ENCODE data around the gene IARS1.

GRCh38 chr9:92266486-92266885 is 27.0 kb downstream of the IARS1 start:
- TF ChIP-seq, protein P1, sequence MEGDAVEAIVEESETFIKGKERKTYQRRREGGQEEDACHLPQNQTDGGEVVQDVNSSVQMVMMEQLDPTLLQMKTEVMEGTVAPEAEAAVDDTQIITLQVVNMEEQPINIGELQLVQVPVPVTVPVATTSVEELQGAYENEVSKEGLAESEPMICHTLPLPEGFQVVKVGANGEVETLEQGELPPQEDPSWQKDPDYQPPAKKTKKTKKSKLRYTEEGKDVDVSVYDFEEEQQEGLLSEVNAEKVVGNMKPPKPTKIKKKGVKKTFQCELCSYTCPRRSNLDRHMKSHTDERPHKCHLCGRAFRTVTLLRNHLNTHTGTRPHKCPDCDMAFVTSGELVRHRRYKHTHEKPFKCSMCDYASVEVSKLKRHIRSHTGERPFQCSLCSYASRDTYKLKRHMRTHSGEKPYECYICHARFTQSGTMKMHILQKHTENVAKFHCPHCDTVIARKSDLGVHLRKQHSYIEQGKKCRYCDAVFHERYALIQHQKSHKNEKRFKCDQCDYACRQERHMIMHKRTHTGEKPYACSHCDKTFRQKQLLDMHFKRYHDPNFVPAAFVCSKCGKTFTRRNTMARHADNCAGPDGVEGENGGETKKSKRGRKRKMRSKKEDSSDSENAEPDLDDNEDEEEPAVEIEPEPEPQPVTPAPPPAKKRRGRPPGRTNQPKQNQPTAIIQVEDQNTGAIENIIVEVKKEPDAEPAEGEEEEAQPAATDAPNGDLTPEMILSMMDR (IDR thresholded peaks at IDR 0.05; ENCODE audit: extremely low read depth in 1 of 2, insufficient read depth in 1 of 2, low read depth in 1 of 2, low read length in 2 of 2) = no peak
- TF ChIP-seq POLR2A (IDR thresholded peaks at IDR 0.05; ENCODE audit: low read depth, low read length) (no peak), EZH2 (IDR thresholded peaks at IDR 0.05; ENCODE audit: borderline replicate concordance, low read depth, low read length, severe bottlenecking) (no peak), FOS (IDR thresholded peaks at IDR 0.05; ENCODE audit: borderline replicate concordance, insufficient read depth, low read length) (no peak), MAX (IDR thresholded peaks at IDR 0.05; ENCODE audit: insufficient read depth, insufficient read length) (no peak), GATA2 (IDR thresholded peaks at IDR 0.05; ENCODE audit: insufficient read depth, insufficient read length, low read depth, low read length) (no peak)
